GM23338 (cell line): ENCODE data around the gene HECTD2.
"Not testable (repeated sequence)": the region's sequence is repeated elsewhere in the genome, so short reads cannot be mapped to it uniquely, and the experiment has no call there.

ENCODE experiments used
- CREB1 ChIP-seq: fragments of 250-450 bp; sonication (Bioruptor Pico); IDR thresholded peaks from 2 replicates; pipeline ENCODE4 v1.5.0; 2020; ENCODE audit warnings: low read depth, mild to moderate bottlenecking, moderate library complexity
- CTCF ChIP-seq, 2 experiments: fragments of 200-600 bp in 1 of 2; sonication (generic) in 1 of 2; conservative IDR thresholded peaks; 2 replicates each; pipeline versions ENCODE4 v1.5.1 to v1.6.1; 2016 to 2017; ENCODE audit warnings: antibody characterized with exemption in 2 of 2, low read depth in 2 of 2, mild to moderate bottlenecking in 2 of 2, moderate library complexity in 1 of 2
- ETS1 ChIP-seq: IDR thresholded peaks from 2 replicates; pipeline ENCODE4 v1.6.1; 2016; ENCODE audit warnings: antibody characterized with exemption
- EZH2 ChIP-seq: fragments of 200-600 bp; sonication (generic); IDR thresholded peaks from one replicate; pipeline ENCODE4 v1.8.0; 2017; ENCODE audit warnings: antibody characterized with exemption, mild to moderate bottlenecking, low read depth; ENCODE audit not compliant: unreplicated experiment
- EZH2phosphoT487 ChIP-seq: fragments of 200-600 bp; sonication (generic); IDR thresholded peaks from one replicate; pipeline ENCODE4 v1.8.1; 2018; ENCODE audit warnings: antibody characterized with exemption; ENCODE audit not compliant: unreplicated experiment
- JUNB ChIP-seq: IDR thresholded peaks from one replicate; pipeline ENCODE4 v1.6.1; 2016; ENCODE audit warnings: antibody characterized with exemption; ENCODE audit not compliant: unreplicated experiment
- NANOG ChIP-seq: IDR thresholded peaks from 2 replicates; pipeline ENCODE4 v1.6.1; 2016; ENCODE audit warnings: antibody characterized with exemption, borderline replicate concordance
- POLR2AphosphoS5 ChIP-seq: IDR thresholded peaks from 2 replicates; pipeline ENCODE4 v1.6.1; 2016; ENCODE audit warnings: antibody characterized with exemption, low read depth
- REST ChIP-seq: IDR thresholded peaks from one replicate; pipeline ENCODE4 v1.6.1; 2018; ENCODE audit warnings: antibody characterized with exemption; ENCODE audit not compliant: unreplicated experiment
- ZNF114 ChIP-seq: fragments of 250-450 bp; sonication (Bioruptor Pico); IDR thresholded peaks from 2 replicates; pipeline ENCODE4 v1.5.0; 2020; ENCODE audit warnings: mild to moderate bottlenecking, moderate library complexity
- ZNF331 ChIP-seq: fragments of 250-450 bp; sonication (Bioruptor Pico); IDR thresholded peaks from 2 replicates; pipeline ENCODE4 v1.5.0; 2020; ENCODE audit warnings: low read depth, mild to moderate bottlenecking, moderate library complexity

GRCh38 chr10:91534789-91535188, 124.6 kb downstream of the HECTD2 start:
- not testable (repeated sequence) for TF ChIP-seq EZH2; CTCF (conservative IDR thresholded peaks at IDR 0.05; ENCODE audit: low read depth in 2 of 2); REST; JUNB; EZH2phosphoT487; POLR2AphosphoS5; ZNF331 (CRISPR knock-in tag); NANOG; CREB1 (CRISPR knock-in tag); ETS1; ZNF114
